SK-N-SH (cell line): ENCODE data around the gene PTBP1. TPM values are rescaled to one million over a fixed set of nuclear protein-coding genes. Genes with fewer than 3 reads are reported as not detected.

Experiments used
- CTCF ChIA-PET: fragments of 300-600, 350-600 bp; formaldehyde crosslinking; extraction: SDS; loops from one replicate; lab custom pipeline; 2021; lab: Yijun Ruan, JAX
- POLR2A ChIA-PET: fragments of 350-600 bp; sonication (Branson Sonifier 250); formaldehyde crosslinking; extraction: SDS; loops from one replicate; lab custom pipeline; 2020; ENCODE audit warnings: antibody characterized with exemption, inconsistent platforms; lab: Yijun Ruan, JAX
- DNase-seq: peaks from one replicate; pipeline ENCODE4 v3.0.0; 2012
- H2AFZ ChIP-seq: fragments of 200-600 bp; sonication (generic); 2 replicates; pipeline ENCODE4 v1.8.1; 2016; ENCODE audit warnings: antibody characterized with exemption, mild to moderate bottlenecking, low read depth
- H3F3A ChIP-seq: fragments of 200-600 bp; sonication (generic); replicated peaks from 2 replicates; pipeline ENCODE3; 2016; ENCODE audit warnings: antibody characterized with exemption, mild to moderate bottlenecking; ENCODE audit not compliant: insufficient read depth
- H3K27ac ChIP-seq, 2 experiments: fragments of 200-500 bp in 1 of 2; fragments of 200-600 bp in 1 of 2; sonication (Bioruptor generic) in 1 of 2; sonication (generic), shearing (Covaris generic) in 1 of 2; 2 replicates each; pipeline versions ENCODE4 v1.5.1 to v1.6.1; 2014 to 2016; ENCODE audit warnings: low read depth in 2 of 2, inconsistent platforms in 1 of 2, low read length in 1 of 2, mild to moderate bottlenecking in 1 of 2, mixed read lengths in 1 of 2
- H3K27me3 ChIP-seq: fragments of 200-600 bp; sonication (generic), shearing (Covaris generic); 2 replicates; pipeline ENCODE4 v1.6.1; 2016; ENCODE audit warnings: mixed run types; ENCODE audit not compliant: insufficient read depth
- H3K36me3 ChIP-seq, 2 experiments: fragments of 200-500 bp in 1 of 2; fragments of 200-600 bp in 1 of 2; sonication (Bioruptor generic) in 1 of 2; sonication (generic) in 1 of 2; replicated peaks in 1 of 2; 2 replicates each; pipeline versions ENCODE3 to v1.5.1; 2014 to 2016; ENCODE audit warnings: low read length in 1 of 2, mild to moderate bottlenecking in 1 of 2; ENCODE audit not compliant: insufficient read depth in 2 of 2, control insufficient read depth in 1 of 2
- H3K4me1 ChIP-seq, 2 experiments: fragments of 200-500 bp in 1 of 2; fragments of 200-600 bp in 1 of 2; sonication (Bioruptor generic) in 1 of 2; sonication (generic), shearing (Covaris generic) in 1 of 2; 2 replicates each; pipeline versions ENCODE4 v1.5.1 to v1.6.1; 2014 to 2016; ENCODE audit warnings: low read depth in 1 of 2, low read length in 1 of 2, mixed run types in 1 of 2; ENCODE audit not compliant: insufficient read depth in 2 of 2, control insufficient read depth in 1 of 2
- H3K4me2 ChIP-seq: fragments of 200-600 bp; sonication (generic), shearing (Covaris generic); 2 replicates; pipeline ENCODE4 v1.6.1; 2017; ENCODE audit warnings: mixed run types
- H3K4me3 ChIP-seq, 2 experiments: fragments of 200-500 bp in 1 of 2; fragments of 200-600 bp in 1 of 2; sonication (Bioruptor generic) in 1 of 2; sonication (generic), shearing (Covaris generic) in 1 of 2; 2 replicates each; pipeline versions ENCODE4 v1.5.1 to v1.8.1; 2014 to 2016; ENCODE audit warnings: low read depth in 2 of 2, inconsistent platforms in 1 of 2, low read length in 1 of 2, mild to moderate bottlenecking in 1 of 2, mixed read lengths in 1 of 2, moderate library complexity in 1 of 2
- H3K79me2 ChIP-seq: fragments of 200-600 bp; sonication (generic); 2 replicates; pipeline ENCODE4 v1.8.1; 2017; ENCODE audit warnings: mild to moderate bottlenecking; ENCODE audit not compliant: insufficient read depth
- H3K9ac ChIP-seq: fragments of 200-600 bp; sonication (generic); 2 replicates; pipeline ENCODE4 v1.6.1; 2017; ENCODE audit warnings: mixed run types
- H3K9me2 ChIP-seq: fragments of 200-600 bp; sonication (generic); 2 replicates; pipeline ENCODE4 v1.6.1; 2017; ENCODE audit warnings: mixed run types
- H3K9me3 ChIP-seq: fragments of 200-600 bp; sonication (generic); 2 replicates; pipeline ENCODE4 v1.6.1; 2017; ENCODE audit warnings: mixed run types, mild to moderate bottlenecking, moderate library complexity
- H4K20me1 ChIP-seq: fragments of 200-600 bp; sonication (generic); 2 replicates; pipeline ENCODE4 v1.6.1; 2017; ENCODE audit warnings: mild to moderate bottlenecking, mixed run types; ENCODE audit not compliant: insufficient read depth
- EZH2phosphoT487 ChIP-seq: fragments of 200-600 bp; sonication (generic); IDR thresholded peaks from 2 replicates; pipeline ENCODE4 v1.6.1; 2017; ENCODE audit warnings: low read depth, mixed run types, mild to moderate bottlenecking, antibody characterized with exemption, moderate library complexity, borderline replicate concordance
- FOXM1 ChIP-seq: IDR thresholded peaks from 2 replicates; pipeline ENCODE4 v1.4.0; 2012; ENCODE audit warnings: low read depth, mild to moderate bottlenecking
- GATA2 ChIP-seq: sonication (generic); formaldehyde crosslinking; IDR thresholded peaks from 2 replicates; pipeline ENCODE4 v1.5.0; 2020; ENCODE audit warnings: mild to moderate bottlenecking, missing genetic modification reagents
- MEF2A ChIP-seq: IDR thresholded peaks from 2 replicates; pipeline ENCODE4 v1.4.0; 2012; ENCODE audit warnings: low read depth, borderline replicate concordance
- NFIC ChIP-seq: IDR thresholded peaks from 2 replicates; pipeline ENCODE4 v1.4.0; 2012; ENCODE audit warnings: borderline replicate concordance
- POLR2AphosphoS5 ChIP-seq: IDR thresholded peaks from 2 replicates; pipeline ENCODE4 v1.6.1; 2012; ENCODE audit warnings: low read depth, low read length
- RAD21 ChIP-seq: IDR thresholded peaks from 2 replicates; pipeline ENCODE4 v1.6.1; 2012; ENCODE audit warnings: mild to moderate bottlenecking, low read length
- RCOR1 ChIP-seq: fragments of 150-350 bp; IDR thresholded peaks from 2 replicates; pipeline ENCODE4 v1.6.1; 2017; ENCODE audit warnings: antibody characterized with exemption, low read length
- TCF12 ChIP-seq: IDR thresholded peaks from 2 replicates; pipeline ENCODE4 v1.4.0; 2012
- TEAD4 ChIP-seq: IDR thresholded peaks from 2 replicates; pipeline ENCODE4 v1.4.0; 2012; ENCODE audit warnings: mild to moderate bottlenecking, borderline replicate concordance; ENCODE audit not compliant: insufficient read depth
- WGBS: methylation state at CpG from one replicate; pipeline ENCODE4 v1.1.6; 2017; ENCODE audit warnings: low lambda C conversion rate; 5-methylcytosine and 5-hydroxymethylcytosine counted together
- polyA plus RNA-seq, 3 experiments: library from polyadenylated mRNA; depleted of rRNA; stranded (reverse); fragments of >200 nt; gene quantifications; 2 replicates each; pipeline ENCODE4 v1.2.3, GENCODE V29; 2012
- TF ChIP-seq, protein P1 (sequence below): fragments of 150-350 bp; IDR thresholded peaks from 2 replicates; pipeline ENCODE4 v1.6.1; 2017; ENCODE audit warnings: antibody characterized with exemption, low read length, low read depth, borderline replicate concordance
- TF ChIP-seq, protein P2 (sequence below): IDR thresholded peaks from 2 replicates; pipeline ENCODE4; 2012
- TF ChIP-seq, protein P3 (sequence below): IDR thresholded peaks from 2 replicates; pipeline ENCODE4 v1.6.1; 2012; ENCODE audit warnings: mild to moderate bottlenecking, low read depth, low read length, moderate library complexity
- TF ChIP-seq, protein P4 (sequence below): IDR thresholded peaks from 2 replicates; pipeline ENCODE4 v1.4.0; 2012; ENCODE audit warnings: low read depth

PTBP1 gene
- polyA plus RNA-seq, 1 of the 3 experiments (the other 2 are of a cell fraction), result 243 TPM

DNA sequence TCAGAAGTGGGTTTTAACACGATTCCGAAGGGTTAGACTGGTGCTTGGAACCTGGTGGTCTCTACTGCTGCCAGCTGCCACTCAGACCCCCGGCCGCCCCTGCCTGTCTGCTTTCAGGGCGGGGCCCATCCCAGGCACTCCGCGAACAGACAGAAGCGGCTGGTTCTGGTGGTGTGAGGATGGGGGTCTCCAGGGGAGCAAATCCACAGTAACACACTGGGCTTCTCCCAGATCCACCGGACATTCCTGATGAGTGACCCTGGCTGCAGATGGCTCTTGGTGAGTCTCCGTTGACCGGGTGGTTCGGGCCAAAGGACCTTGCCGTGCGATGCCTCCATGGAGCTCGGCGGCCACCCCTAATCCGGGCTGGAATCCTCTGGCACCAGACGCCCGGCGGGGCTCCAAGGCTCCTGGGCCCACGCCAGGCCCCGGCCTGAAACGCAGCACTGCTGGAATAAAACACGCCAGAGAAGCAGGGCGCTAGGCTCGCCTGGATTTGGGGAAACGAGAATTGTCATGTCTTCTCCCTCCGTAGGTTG lies 2.1 kb upstream of the PTBP1 start:
- CTCF ChIA-PET, result interaction anchor here (1.2 kb wide), 1 partner anchor 53 kb away, joined by 3 read pairs; no protein-coding TSS in a partner anchor

More for the DNA sequence above, 2.1 kb upstream of the PTBP1 start:
- Histone ChIP-seq H2AFZ (no peak overlapping the region), H3K9ac (no peak overlapping the region), H3K4me2 (no peak overlapping the region), H3K36me3 (peaks cover under 1 to 5% of the 10 kb centered on the region in 2 experiments), H3K9me2 (no peaks in the 10 kb centered on the region), H3K4me3 (no peak overlapping the region), H3F3A (peaks cover 4% of the 10 kb centered on the region), H3K27me3 (no peaks in the 10 kb centered on the region), H3K4me1 (peaks cover 8 to 27% of the 10 kb centered on the region in 2 experiments; a peak in 3 of 4 replicates), H3K27ac (no peak overlapping the region), H3K9me3 (no peaks in the 10 kb centered on the region), H3K79me2 (peaks cover 23% of the 10 kb centered on the region), H4K20me1 (peaks cover 23% of the 10 kb centered on the region)
- POLR2A ChIA-PET, result interaction anchor here (0.6 kb wide), 1 partner anchor 454 kb away, joined by 3 read pairs; no protein-coding TSS in a partner anchor
- DNase-seq, result no peak
- TF ChIP-seq RAD21 (no peak), TCF12 (no peak), TEAD4 (no peak), MEF2A (no peak), FOXM1 (no peak), POLR2AphosphoS5 (no peak), NFIC (no peak), GATA2 (CRISPR knock-in tag) (no peak), EZH2phosphoT487 (no peak), RCOR1 (no peak)
- TF ChIP-seq, protein P1, sequence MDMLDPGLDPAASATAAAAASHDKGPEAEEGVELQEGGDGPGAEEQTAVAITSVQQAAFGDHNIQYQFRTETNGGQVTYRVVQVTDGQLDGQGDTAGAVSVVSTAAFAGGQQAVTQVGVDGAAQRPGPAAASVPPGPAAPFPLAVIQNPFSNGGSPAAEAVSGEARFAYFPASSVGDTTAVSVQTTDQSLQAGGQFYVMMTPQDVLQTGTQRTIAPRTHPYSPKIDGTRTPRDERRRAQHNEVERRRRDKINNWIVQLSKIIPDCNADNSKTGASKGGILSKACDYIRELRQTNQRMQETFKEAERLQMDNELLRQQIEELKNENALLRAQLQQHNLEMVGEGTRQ, result no peak
- TF ChIP-seq, protein P2, sequence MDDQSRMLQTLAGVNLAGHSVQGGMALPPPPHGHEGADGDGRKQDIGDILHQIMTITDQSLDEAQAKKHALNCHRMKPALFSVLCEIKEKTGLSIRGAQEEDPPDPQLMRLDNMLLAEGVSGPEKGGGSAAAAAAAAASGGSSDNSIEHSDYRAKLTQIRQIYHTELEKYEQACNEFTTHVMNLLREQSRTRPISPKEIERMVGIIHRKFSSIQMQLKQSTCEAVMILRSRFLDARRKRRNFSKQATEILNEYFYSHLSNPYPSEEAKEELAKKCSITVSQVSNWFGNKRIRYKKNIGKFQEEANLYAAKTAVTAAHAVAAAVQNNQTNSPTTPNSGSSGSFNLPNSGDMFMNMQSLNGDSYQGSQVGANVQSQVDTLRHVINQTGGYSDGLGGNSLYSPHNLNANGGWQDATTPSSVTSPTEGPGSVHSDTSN, result no peak
- TF ChIP-seq, protein P3, sequence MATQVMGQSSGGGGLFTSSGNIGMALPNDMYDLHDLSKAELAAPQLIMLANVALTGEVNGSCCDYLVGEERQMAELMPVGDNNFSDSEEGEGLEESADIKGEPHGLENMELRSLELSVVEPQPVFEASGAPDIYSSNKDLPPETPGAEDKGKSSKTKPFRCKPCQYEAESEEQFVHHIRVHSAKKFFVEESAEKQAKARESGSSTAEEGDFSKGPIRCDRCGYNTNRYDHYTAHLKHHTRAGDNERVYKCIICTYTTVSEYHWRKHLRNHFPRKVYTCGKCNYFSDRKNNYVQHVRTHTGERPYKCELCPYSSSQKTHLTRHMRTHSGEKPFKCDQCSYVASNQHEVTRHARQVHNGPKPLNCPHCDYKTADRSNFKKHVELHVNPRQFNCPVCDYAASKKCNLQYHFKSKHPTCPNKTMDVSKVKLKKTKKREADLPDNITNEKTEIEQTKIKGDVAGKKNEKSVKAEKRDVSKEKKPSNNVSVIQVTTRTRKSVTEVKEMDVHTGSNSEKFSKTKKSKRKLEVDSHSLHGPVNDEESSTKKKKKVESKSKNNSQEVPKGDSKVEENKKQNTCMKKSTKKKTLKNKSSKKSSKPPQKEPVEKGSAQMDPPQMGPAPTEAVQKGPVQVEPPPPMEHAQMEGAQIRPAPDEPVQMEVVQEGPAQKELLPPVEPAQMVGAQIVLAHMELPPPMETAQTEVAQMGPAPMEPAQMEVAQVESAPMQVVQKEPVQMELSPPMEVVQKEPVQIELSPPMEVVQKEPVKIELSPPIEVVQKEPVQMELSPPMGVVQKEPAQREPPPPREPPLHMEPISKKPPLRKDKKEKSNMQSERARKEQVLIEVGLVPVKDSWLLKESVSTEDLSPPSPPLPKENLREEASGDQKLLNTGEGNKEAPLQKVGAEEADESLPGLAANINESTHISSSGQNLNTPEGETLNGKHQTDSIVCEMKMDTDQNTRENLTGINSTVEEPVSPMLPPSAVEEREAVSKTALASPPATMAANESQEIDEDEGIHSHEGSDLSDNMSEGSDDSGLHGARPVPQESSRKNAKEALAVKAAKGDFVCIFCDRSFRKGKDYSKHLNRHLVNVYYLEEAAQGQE, result no peak
- TF ChIP-seq, protein P4, sequence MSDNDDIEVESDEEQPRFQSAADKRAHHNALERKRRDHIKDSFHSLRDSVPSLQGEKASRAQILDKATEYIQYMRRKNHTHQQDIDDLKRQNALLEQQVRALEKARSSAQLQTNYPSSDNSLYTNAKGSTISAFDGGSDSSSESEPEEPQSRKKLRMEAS, result no peak
- 90% methylated on average over 7 of the region's 28 CpGs for WGBS
